Right ventricle myocardium superior (tissue), 1 donor: Measurements from ENCODE around the gene GPR84. TPM values are rescaled to one million over a fixed set of nuclear protein-coding genes. Genes with fewer than 3 reads are reported as not detected.

ENCODE experiments used
- ATAC-seq: fragments of 200-7000 bp; cut with Tn5 transposase; one replicate; pipeline ENCODE4 v1.9.1; 2020; ENCODE audit warnings: mild to moderate bottlenecking; ENCODE audit not compliant: poor library complexity
- DNase-seq: peaks from one replicate; pipeline ENCODE4 v3.0.0-alpha.2; 2020
- intact Hi-C: fragments of 100-400 bp; cut with DNase I; formaldehyde crosslinking; loops from one replicate; pipeline ENCODE4 v1.11.2; 2022
- total RNA-seq: library from RNA; stranded (reverse); fragmentation: NEBNext Ultra II Directional; extraction: Animal tissue kit (Norgen Biotek cat#: 25700); gene quantifications from one replicate; pipeline ENCODE4 v1.2.1, GENCODE V29; 2021
- donor health status: DM: no; HTN: yes; CAD: no; lungs with severe emphysema.

The GPR84 gene
- total RNA-seq, 1 donor from 2014 or later, result not detected

DNA sequence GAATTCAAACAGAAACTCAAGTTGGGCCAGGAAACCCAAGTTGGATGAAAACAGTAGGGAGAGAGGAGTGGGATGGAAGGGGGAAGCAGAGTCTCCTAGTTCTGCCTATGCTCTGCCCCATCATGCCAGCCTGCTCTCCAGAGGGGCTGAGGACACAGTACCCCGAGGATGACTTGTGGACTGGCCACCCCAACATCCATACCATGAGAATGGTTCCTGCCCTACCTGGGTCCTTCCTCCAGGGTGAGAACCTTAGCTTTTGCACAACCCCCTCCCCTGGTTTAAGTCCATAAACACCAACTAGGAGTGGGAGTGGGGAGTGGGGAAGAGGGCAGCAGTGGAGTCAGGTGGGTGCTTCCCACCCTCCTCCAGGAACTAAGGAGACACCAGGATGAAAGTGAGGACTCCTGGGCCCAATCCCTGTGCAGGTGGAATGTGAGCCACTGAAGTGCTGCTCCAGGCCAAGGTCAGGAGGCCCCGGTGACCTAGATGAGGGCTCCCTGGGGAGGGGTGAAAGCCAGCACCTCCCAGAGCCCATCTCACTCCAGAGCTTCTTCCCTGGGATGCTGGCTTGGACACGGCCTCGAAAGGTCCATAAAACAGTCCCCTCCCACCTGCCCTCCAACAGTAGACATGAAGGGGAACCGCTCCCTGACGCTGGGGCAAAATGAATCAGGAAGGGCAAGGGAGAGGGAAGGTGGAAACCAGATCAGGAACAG, 13.7 kb upstream of the GPR84 start:
- DNase-seq (no peak), ATAC-seq (no peak)
- intact Hi-C loops, result no loop called here

DNA sequence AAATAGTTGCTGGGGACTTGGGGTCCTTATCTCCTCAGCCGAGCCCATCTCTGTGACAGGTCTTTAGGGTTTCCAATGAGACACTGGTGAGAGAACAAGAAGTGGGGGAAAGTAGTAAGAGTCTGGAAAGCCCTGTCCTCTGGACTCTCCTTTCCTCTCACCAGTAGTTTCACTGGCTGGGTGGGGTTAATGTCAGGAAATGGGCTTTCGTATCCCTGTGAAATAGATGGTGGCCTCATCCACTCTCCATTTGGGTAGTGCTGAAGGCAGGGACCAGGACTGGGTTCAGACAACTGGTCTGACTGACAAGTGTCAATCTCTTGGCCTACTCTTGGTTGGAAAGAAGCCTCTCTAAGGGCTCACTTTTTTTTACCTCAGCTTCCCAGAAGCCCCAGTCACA, 12.7 kb upstream of the GPR84 start:
- no peak for DNase-seq
- ATAC-seq, result no peak
- intact Hi-C loops, result no loop called here

DNA sequence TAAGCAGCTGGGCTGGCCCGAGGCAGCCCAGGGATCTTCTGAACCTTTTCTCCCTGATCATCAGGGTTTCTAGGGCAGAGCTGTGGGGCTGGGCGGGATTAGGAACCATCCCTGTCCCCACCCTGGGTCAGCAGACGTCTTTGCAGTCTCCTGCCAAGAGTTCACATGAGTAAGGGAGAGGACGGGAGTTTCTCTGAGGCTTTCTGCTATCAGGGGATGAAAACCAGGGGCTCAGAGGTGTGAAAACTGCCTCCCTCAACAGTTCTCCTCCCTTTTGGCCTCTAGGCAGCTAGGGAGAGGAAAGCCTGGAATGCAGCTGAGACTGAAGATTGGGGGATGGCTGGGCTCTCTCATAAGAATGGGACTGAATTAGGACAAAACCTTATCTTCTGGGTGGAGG, 12.3 kb upstream of the GPR84 start:
- ATAC-seq, result no peak
- intact Hi-C loops, result no loop called here
- no peak for DNase-seq

DNA sequence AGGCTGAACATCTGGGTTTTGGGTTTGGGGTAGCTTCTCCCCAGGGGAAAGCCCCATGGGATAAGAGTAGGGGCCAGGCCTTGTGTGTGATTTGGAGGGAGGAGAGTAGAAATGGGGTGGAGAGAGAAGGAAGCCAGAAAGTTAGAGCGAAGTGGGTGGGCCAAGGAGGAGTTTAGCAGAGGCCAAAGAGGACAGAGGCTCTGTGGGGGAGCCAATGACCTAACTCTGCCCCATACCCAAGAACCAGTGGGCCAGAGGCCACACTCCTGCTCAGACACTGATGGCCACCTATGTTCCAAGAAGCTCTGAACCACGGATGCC, 10.9 kb upstream of the GPR84 start:
- ATAC-seq (peak; percentile 1), DNase-seq (no peak)
- intact Hi-C loops, result no loop called here

DNA sequence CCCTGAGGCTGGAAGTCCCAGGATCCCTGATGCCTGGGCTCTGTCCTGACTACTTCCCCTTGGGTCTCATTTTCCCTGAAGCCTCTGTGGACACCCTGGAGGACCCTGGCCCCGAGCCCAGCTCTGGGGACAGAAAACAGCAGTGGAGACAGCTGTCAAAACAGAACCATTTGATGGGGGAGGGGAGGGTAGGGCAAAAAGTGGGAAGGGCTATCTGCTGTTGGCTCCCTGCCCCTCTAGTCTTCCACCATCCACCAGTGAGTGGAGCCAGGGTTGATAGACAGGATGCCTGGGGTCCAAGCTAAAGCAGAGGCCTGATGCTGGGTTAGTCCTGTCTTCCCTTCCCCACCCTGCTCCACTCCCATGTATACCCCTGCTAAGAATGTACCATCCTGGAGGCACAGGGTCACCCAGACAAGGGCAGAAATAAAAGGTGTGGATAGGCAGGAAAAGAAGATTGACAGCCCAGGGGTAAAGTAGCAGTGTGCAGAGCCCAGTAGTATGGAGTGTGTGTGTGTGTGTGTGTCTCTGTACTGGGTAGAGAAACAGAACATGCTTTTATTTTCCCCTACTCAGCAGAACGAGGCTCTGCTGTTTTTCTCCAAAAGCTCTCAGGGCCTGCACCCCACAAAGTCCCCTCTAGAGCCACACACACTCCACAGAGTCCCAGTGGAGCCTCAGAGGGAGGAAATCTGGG, 10.4 kb upstream of the GPR84 start:
- intact Hi-C loops, result no loop called here
- DNase-seq, result peak; percentile 74
- ATAC-seq, result no peak

DNA sequence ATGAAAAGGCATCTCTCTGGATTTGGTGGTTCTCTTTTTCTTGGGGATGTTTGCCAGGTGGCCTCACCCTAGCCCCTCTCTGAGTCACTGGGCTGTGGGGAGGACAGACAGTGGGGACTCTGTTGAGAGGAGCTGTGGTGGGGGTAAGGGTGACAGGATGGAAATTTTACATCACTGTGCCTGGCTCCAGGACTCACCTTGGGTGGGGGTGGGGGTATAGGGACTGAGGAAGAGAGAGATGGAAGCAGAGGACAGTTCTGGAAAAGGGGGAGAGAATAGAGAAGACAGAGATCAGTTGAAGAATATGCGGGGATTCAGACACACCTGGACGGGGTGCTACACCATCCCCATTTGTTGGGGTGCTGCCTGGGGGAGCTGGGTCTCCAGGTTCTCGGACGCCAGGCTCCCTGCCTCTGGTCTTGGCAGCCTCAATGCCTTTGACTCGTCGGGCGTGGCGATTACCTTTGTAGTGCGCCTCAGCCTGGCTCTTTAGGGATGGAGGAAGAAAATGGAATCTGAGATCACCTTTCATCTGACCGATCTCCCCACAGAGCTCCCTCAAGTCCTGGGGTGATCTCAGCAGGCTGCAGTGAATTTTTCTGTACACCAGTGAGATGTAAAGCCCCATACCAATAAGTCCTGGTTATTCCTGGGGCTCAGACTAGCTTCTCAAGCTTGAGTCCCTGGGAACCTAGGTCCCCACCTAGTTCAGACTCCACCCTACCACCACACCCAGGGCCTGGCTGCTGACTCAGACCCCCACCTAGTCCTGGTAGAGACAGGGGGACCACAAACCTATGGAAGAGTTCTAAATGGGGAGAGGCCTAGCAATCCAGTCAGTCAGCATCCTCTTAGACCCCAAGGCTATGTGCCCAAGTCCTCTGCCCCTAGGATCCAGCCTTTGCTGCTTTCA, 9.6 kb upstream of the GPR84 start:
- ATAC-seq (no peak), DNase-seq (no peak)
- intact Hi-C loops, result no loop called here

DNA sequence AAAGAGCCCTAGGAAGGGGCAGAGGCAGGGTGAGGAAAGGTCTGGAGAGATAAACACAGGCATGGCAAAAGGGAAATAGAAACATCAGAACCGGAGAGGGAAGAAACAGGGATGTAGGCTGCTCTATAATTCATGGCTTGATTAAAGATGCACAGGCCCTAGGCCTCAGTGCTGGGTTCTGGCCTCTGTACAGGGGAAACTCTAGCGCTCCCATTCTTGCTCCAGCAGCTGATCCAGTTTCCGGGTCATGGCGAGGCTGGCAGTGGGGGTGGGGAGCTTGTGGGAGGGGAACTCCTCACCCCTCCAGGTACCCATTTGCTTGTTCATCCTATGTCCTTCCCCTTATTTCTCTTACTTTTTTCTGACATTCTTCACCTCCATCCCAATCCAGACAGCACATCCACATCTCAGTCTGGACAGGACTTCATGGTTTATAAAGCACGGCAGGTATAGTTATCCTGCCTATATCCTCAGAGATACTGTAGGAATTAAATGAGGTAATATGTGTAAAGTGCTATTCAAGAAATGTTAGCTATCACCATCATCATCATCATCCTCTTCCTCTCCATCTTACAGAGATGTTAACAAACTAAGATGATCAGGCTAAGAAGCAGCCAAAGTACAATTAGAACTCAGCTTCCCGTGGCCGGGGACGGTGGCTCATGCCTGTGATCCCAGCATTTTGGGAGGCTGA, 8.0 kb upstream of the GPR84 start:
- DNase-seq (no peak), ATAC-seq (no peak)
- intact Hi-C loops, result no loop called here

DNA sequence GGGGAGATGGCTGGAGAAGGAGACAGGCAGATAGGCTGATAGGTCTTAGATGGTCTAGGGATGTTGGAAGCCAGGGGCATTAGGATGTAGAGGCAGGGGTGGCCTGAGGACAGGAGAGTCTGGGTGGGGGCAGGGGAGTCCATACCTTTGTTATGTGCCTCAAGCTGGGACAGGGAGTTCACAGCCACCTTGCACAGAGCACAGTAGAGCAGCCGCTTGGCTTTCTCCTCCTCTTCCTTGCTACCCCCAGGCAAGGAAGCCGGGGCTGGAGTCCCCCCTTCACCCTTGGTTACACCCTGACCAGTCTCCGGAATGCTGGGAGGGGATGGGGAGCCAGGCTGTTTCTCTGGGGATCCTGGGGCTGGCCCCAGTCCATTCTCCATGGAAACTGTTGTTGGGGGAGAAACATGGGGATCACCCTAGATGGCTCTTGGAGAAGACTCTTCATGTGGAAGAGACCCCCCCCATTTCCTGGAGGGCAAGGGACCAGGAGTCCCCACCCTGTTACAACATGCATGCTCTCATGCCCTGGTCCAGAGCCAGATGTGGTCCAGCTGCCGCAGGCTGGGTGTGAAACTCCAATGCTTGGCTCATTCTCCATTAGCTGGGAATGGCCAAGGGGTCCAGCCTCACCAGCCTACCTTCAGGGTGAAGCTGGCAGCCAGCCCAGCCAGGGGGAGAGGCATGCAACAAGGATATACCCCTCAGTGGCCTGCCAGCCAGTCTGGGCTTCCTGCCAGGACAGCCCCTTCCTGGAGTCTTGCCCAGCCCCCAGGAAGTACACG, 7.2 kb upstream of the GPR84 start:
- intact Hi-C loops, result no loop called here
- DNase-seq, result peak; percentile 86
- peak; percentile 19 for ATAC-seq

DNA sequence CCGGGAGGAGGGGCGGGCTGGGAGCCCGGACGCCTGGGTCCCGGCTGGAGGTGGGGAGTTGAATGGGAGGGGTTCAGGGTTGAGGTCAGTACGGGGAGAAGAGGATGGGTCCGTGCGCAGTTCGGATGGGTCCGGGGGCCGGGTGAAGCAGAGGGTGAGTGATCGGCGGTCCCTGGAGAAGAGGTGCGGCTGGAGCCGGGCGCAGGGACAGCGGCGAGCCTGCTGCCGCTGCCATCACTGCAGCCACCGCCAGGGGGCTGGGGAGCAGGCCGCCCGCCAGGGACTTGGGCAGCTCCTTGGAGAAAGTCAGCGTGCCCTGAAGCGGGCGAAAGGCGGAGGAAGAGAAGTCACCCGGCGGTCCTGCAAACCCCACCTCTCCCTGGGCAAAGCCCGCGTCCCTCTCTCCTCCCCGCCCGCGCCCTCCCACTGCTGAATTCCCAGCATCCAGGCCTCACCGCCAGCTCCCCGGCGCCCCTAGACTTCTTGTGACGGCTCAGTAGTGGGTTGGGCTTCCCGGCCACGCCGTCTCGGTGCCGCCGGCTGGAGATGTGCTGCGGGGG, 6.0 kb upstream of the GPR84 start:
- DNase-seq (peak; percentile 86), ATAC-seq (peak; percentile 77)
- intact Hi-C loops, result no loop called here

DNA sequence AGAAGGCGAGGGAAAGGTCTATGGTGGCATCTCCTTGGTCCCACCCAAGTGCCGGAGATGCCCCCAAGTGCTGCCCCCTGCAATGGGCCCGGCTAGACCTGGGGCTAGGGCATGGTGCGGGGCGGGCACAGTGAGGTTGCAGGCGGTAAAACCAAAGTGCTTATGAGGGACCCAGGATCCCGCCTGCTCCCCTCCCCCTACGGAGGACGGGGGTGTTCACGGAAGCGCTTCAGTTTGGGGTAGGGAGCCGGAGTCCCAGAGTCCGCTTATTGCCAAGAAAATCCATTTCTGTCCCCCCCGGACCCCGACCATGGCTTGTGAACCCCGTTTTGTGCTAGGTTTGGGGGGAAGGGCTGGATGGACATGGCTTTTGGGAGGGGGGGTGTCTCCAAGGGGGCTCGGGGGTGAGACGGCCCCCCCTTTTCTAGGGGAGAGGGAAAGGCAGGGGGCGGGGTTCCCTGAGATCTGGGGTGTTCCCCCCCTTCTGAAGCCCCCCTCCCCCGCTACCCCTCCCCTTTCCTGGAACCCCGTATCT, 5.4 kb upstream of the GPR84 start:
- ATAC-seq (peak; percentile 8), DNase-seq (no peak)
- intact Hi-C loops, result no loop called here

DNA sequence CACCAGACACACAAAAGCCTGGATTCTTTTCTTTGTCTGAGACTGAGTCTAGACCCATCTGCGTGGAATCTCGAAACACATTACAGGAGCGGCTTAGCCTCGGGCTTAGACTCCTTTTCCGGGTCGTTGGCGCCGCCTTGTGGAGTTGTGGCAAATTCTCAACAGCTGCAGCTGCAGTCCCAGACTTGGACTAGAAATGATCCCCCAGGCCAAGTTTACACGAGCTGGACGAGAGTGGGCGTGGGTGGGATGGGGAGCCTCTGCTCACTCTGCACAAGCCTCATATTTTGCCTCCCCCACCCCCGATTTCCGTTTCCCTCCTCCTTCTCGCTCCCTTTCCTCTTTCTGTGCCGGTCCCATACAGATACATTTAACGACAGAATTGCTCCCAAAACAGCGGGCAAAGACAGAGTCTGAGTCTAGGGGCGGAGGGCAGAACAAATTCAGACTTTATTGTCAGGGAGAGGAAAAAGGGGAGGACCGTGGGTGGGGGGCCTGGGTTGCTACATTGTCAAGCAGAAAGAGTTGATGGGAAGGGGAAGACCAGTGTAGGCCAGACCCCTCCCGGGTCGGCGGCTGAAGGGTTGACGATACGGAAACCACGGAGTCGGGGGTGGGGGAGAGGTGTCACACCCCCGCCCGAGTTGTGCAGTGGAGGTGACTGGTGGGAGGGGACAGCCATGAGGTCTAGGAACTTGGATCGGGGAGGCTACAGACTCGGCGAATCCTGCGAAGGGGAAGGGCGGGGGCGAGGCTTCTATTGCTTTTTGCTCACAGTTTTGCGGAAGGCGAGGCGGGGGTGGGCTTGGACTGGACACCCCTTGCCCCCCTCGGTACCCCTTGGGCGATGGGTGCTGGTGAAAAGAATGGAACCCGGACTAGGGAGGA, 4.7 kb upstream of the GPR84 start:
- ATAC-seq, result peak; percentile 72
- intact Hi-C loops, result no loop called here

DNA sequence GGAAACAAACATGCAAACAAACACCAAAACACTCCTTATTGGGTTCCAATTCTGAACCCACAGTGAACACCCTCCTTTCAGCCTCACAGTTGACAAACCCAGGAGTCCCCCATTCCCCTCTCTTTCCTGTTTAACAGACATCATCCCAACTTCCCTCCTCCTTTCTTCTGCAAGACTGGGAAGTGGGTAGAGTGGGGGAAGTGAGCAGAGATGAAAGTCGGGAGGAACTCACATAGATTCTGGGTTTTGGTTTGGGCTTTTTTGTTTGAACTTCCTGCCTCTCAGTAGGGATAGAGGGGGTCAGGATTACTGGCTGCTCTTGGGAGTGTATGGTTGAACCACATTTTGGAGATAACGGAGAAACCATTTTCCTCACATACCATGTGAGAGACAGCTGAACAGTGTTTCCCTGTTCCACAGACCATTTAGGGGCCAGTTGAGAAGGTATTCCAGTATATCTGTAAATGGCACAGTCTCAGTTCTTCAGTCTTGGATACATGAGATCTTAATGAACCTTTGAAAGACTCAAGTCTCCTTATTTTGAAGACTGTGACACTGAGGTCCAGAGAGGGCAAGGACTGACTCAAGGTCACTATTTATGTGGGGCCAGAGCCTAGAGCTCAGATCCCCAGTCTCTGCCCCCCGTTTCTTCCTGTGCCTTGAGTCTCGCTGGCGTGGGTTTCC, 3.9 kb upstream of the GPR84 start:
- no peak for DNase-seq
- ATAC-seq, result no peak
- intact Hi-C loops, result no loop called here

More for the DNA sequence above, 4.7 kb upstream of the GPR84 start:
- DNase-seq, result peak; percentile 94

DNA sequence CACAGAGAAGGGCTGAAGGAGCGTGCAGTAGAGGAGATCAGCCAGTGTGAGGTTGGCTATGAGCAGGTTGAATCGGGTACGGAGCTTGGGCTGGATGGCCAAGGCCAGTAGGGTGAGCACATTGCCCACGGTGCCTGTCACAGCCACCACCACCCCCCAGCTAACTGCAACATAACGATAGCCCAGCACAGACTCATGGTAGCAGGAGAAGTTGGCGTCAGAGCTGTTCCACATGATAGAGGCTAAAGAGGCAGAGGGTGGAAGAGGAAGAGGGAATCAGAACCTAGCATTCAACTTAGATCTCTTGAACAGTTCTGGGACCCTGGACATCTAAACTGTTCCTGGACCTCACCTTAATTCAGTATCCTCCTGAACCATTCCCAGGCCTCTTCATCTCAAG, 668 bp downstream of the GPR84 start:
- intact Hi-C loops, result loop anchor here (5.0 kb wide), 1 partner anchor 146 kb away; no protein-coding TSS in a partner anchor
- ATAC-seq, result no peak
- no peak for DNase-seq

DNA sequence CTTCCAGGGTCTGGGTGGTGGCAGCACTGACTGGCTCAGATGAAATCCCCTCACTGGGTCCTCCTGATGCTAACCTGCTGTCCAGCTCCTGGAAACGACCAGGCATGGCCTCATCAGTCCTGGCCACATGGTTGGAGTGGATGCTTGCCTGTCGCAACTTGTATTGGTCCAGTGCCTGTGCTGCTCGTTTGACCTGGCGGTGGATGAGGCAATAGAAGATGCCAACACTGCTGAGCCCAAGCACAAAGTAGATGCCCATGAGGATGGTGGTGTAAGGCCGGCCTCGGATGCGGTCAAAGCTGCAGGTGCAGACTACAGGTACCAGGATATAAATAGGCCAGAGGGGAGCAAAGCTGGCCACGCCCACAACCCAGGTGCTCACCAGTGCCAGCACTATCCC, 1.2 kb downstream of the GPR84 start:
- ATAC-seq, result no peak
- DNase-seq, result no peak
- intact Hi-C loops, result loop anchor here (5.0 kb wide), 1 partner anchor 146 kb away; no protein-coding TSS in a partner anchor

DNA sequence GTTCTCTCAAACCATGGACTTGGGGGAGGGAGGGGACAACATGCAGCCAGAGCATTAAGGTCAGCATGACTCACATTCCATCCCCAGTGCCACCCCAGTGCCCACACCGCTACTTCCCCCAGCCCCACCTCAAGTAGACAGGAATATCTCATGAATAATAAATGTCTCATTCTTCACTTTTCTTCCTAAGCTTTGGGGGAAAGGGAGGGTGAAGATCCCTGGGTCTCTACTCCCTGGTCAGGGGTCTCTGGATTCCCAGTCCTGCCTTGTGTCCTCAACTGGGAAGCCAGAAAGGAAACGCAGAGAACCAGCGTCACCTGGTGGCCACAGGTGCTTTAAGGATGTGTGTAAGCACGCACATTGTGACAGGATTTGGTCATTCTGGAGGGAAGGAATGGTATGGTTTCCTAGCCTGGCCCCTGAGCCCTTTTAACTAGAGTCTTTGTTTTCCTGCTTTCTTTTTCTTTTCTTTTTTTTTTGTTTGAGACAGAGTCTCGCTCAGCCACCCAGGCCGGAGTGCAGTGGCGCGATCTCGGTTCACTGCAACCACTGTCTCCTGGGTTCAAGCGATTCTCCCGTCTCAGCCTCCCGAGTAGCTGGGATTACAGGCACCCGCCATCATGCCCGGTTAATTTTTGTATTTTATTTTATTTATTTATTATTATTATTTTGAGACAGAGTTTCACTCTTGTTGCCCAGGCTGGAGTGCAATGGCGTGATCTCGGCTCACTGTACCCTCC, 3.4 kb downstream of the GPR84 start:
- DNase-seq (peak; percentile 85), ATAC-seq (peak; percentile 46)
- intact Hi-C loops, result loop anchor here (5.0 kb wide), 1 partner anchor 144 kb away; no protein-coding TSS in a partner anchor
